ENCODE results near the gene ACTL8.

ACTL8 gene

DNA sequence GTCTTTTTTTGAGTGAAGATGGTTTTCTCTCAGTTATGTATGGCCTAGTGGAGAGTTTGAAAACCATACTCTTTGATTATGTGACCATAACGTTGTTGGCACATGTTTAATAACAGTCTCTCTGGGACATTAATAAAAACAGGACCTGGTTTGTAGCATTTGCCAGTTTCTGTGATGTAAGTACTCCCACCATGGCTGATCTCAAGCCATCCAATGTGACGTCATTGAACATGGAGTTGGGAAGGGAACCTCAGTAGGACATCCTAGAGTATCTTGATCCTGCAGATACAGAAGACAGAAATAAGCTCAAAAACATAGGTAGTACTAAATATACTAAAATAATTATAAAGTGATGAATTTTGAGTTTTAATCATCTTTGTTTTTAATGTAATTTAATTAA is 107.0 kb downstream of the ACTL8 start:
- peaks cover 9% of the 10 kb centered on the region for H3K4me1 ChIP-seq (ENCODE audit: control insufficient read depth, insufficient read depth, low read length, poor library complexity, severe bottlenecking)
- no peaks in the 10 kb centered on the region for H3K36me3 ChIP-seq (ENCODE audit: control insufficient read depth, insufficient read depth, low read length)
- H3K4me3 ChIP-seq (ENCODE audit: extremely low read depth, insufficient read depth, low read length, poor library complexity, severe bottlenecking): no peak overlapping the region
- 50% methylated on average over 1 of the region's 2 CpGs; no CpG with 5 or more reads in 1 of the 2 experiments for WGBS, 2 experiments (ENCODE audit: insufficient coverage in 2 of 2)
- H3K27ac ChIP-seq (ENCODE audit: low read depth, low read length, severe bottlenecking): no peak overlapping the region
- H3K9me3 ChIP-seq (ENCODE audit: control insufficient read depth, low read length): peaks cover 4% of the 10 kb centered on the region

DNA sequence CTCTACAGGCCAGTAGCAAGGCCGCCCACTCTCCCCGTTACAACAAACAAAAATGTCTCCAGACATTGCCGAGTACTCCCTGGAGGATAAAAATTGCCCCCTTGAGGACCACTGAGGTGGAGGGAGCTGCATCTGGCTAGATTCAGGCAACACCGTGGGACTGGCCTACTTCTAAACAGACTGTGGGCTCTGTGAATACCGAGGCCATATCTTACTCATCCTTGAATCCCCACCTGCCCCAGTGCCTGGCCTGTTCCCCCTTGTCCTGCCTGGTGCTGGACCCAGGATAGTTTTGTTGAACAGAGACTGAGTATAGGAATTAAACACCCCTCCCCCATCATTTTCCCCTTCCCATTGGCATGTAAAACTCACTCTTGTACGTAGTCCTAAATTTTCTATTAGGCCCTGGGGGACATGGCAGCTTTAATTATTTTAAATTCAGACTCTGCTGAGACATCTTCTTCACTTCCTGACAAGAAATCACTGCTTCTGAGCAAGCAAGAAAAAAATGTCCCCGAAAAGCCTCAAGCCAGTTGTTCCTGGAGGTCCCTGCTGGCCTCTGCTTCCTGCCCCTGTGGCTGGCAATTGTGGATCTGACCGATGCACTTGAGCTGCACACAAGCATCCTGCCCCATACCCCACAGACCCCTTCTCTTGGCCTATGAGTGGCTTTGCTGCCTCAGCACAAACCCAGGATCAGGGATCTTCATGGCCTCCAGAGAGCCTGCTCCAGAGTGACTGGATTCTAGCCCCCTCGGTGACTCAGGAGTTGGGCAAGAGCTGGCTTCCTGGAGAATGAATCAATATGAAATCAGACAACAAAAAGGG is 111.0 kb downstream of the ACTL8 start:
- H3K4me1 ChIP-seq (ENCODE audit: control insufficient read depth, insufficient read depth, low read length, poor library complexity, severe bottlenecking): peaks cover 9% of the 10 kb centered on the region
- no peaks in the 10 kb centered on the region for H3K36me3 ChIP-seq (ENCODE audit: control insufficient read depth, insufficient read depth, low read length)
- H3K4me3 ChIP-seq (ENCODE audit: extremely low read depth, insufficient read depth, low read length, poor library complexity, severe bottlenecking): no peak overlapping the region
- 74 to 80% methylated on average over 4 to 8 of the region's 9 CpGs for WGBS, 2 experiments (ENCODE audit: insufficient coverage in 2 of 2)
- no peak overlapping the region for H3K27ac ChIP-seq (ENCODE audit: low read depth, low read length, severe bottlenecking)
- H3K9me3 ChIP-seq (ENCODE audit: control insufficient read depth, low read length): peaks cover 8% of the 10 kb centered on the region

DNA sequence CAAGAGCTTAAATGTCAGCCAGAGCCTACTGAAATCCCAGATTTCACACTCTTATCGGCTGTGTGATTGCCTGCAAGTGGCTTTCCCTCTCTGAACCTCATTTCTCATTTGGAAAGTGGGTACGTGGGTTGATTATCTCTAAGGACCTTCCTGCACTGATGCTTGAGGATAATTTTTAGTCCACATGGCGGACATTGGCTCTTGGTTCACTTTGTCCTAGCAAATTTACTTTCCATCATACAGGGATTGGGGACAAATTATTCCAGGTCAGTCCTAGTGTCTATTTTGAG is 111.6 kb downstream of the ACTL8 start:
- no peaks in the 10 kb centered on the region for H3K36me3 ChIP-seq (ENCODE audit: control insufficient read depth, insufficient read depth, low read length)
- peaks cover 9% of the 10 kb centered on the region for H3K4me1 ChIP-seq (ENCODE audit: control insufficient read depth, insufficient read depth, low read length, poor library complexity, severe bottlenecking)
- no peak overlapping the region for H3K4me3 ChIP-seq (ENCODE audit: extremely low read depth, insufficient read depth, low read length, poor library complexity, severe bottlenecking)
- H3K27ac ChIP-seq (ENCODE audit: low read depth, low read length, severe bottlenecking): peak overlapping the region; percentile 23
- peaks cover 8% of the 10 kb centered on the region for H3K9me3 ChIP-seq (ENCODE audit: control insufficient read depth, low read length)
- 88 to 91% methylated on average over 2 to 3 of the region's 3 CpGs for WGBS, 2 experiments (ENCODE audit: insufficient coverage in 2 of 2)

DNA sequence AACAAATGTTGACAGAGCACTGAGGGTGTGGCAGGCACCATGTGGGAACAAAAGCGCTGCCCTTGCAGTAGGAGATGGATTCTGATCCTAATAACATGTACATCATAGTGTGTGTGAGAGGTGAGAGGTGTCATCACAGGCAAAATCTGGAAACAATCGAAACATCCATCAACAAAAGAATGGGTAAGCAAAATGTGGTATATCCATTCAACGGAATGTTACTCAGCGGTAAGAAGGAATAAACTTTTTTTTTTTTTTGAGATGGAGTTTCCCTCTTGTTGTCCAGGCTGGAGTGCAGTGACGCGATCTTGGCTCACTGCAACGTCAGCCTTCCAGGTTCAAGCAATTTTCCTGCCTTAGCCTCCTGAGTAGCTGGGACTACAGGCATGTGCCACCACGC is 112.3 kb downstream of the ACTL8 start:
- H3K27ac ChIP-seq (ENCODE audit: low read depth, low read length, severe bottlenecking): no peak overlapping the region
- H3K4me1 ChIP-seq (ENCODE audit: control insufficient read depth, insufficient read depth, low read length, poor library complexity, severe bottlenecking): peaks cover 9% of the 10 kb centered on the region
- H3K4me3 ChIP-seq (ENCODE audit: extremely low read depth, insufficient read depth, low read length, poor library complexity, severe bottlenecking): no peak overlapping the region
- 86 to 93% methylated on average over 1 to 6 of the region's 8 CpGs for WGBS, 2 experiments (ENCODE audit: insufficient coverage in 2 of 2)
- peaks cover 8% of the 10 kb centered on the region for H3K9me3 ChIP-seq (ENCODE audit: control insufficient read depth, low read length)
- H3K36me3 ChIP-seq (ENCODE audit: control insufficient read depth, insufficient read depth, low read length): no peaks in the 10 kb centered on the region

DNA sequence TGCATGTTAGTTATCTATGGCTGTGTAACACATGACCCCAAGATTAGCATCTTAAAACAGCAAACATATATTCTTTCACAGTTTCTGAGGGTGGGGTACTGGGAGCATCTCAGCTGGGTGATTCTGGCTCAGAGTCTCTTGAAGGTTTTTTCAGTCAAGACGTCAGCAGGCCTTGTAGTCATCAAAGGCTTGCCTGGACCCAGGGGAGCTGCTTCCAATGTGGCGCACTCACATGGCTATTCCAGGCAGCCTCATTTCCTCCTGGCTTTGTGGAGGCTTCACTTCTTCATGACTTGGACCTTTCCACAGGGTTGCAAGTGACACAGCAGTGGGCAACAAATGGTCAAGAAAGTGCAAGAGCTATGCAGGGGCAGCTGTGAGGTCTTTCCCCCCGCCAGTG is 114.7 kb downstream of the ACTL8 start:
- Histone ChIP-seq H3K9me3 (ENCODE audit: control insufficient read depth, low read length) (peaks cover 8% of the 10 kb centered on the region), H3K27ac (ENCODE audit: low read depth, low read length, severe bottlenecking) (no peak overlapping the region), H3K4me3 (ENCODE audit: extremely low read depth, insufficient read depth, low read length, poor library complexity, severe bottlenecking) (no peak overlapping the region), H3K36me3 (ENCODE audit: control insufficient read depth, insufficient read depth, low read length) (no peaks in the 10 kb centered on the region), H3K4me1 (ENCODE audit: control insufficient read depth, insufficient read depth, low read length, poor library complexity, severe bottlenecking) (peaks cover 18% of the 10 kb centered on the region)
- WGBS, 2 experiments (ENCODE audit: insufficient coverage in 2 of 2): 77 to 82% methylated on average over 2 to 3 of the region's 3 CpGs

DNA sequence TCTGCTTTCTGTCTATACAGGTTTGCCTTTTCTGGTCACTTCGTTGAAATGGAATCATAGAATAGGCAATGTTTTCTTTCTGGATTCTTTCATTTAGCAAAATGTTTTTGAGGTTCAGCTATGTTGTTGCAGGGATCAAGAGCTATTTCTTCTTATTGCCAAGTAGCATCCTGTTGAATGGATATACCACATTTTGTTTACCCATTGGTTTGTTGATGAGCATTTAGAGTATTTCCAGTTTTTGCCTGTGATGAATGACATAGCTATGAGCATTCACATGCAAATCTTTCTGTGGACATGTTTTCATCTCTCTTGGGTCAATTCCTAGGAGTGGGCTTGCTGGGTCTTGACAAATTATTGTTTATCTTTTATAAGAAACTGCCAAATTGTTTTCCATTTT is 115.5 kb downstream of the ACTL8 start:
- peaks cover 24% of the 10 kb centered on the region for H3K4me1 ChIP-seq (ENCODE audit: control insufficient read depth, insufficient read depth, low read length, poor library complexity, severe bottlenecking)
- H3K4me3 ChIP-seq (ENCODE audit: extremely low read depth, insufficient read depth, low read length, poor library complexity, severe bottlenecking): no peak overlapping the region
- no peak overlapping the region for H3K27ac ChIP-seq (ENCODE audit: low read depth, low read length, severe bottlenecking)
- H3K36me3 ChIP-seq (ENCODE audit: control insufficient read depth, insufficient read depth, low read length): no peaks in the 10 kb centered on the region
- H3K9me3 ChIP-seq (ENCODE audit: control insufficient read depth, low read length): peaks cover 8% of the 10 kb centered on the region
- WGBS, 2 experiments (ENCODE audit: insufficient coverage in 2 of 2): 100% methylated on average over 1 of the region's 1 CpG; no CpG with 5 or more reads in 1 of the 2 experiments

DNA sequence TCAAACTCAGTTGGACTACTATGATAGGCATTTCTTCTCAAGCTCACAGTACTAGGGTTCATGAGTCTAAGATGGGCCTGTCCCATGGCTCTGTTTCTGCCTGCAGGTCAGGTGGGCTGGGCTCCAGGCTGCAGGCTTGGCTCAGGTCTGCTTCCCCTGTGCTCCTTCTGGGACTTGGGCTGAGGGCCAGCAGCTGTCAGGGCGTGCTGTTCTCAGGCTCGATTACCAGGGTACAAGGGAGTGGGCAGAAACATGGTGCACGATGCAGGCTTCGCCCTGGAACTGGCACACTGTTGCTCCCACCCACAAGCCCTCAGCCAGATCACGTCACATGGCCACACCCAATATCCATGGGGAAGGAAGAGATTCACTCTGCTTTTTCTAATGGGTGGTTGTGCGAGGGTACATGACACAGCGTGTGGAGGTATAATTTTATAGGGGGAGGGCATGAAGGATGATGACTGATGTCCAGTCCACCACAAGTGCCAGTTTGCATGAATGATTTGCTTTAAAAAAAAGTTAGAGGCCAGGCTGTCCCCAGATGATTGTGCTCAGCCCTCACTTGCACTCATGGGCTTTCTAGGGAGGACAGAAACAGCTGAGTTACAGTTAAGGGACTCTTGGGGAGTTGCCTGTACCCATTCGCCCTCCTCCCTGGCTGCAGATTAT is 118.0 kb downstream of the ACTL8 start:
- no peaks in the 10 kb centered on the region for H3K9me3 ChIP-seq (ENCODE audit: control insufficient read depth, low read length)
- 91 to 96% methylated on average over 5 to 7 of the region's 8 CpGs for WGBS, 2 experiments (ENCODE audit: insufficient coverage in 2 of 2)
- no peak overlapping the region for H3K4me3 ChIP-seq (ENCODE audit: extremely low read depth, insufficient read depth, low read length, poor library complexity, severe bottlenecking)
- H3K27ac ChIP-seq (ENCODE audit: low read depth, low read length, severe bottlenecking): no peak overlapping the region
- peaks cover 19% of the 10 kb centered on the region for H3K4me1 ChIP-seq (ENCODE audit: control insufficient read depth, insufficient read depth, low read length, poor library complexity, severe bottlenecking)
- H3K36me3 ChIP-seq (ENCODE audit: control insufficient read depth, insufficient read depth, low read length): no peaks in the 10 kb centered on the region

DNA sequence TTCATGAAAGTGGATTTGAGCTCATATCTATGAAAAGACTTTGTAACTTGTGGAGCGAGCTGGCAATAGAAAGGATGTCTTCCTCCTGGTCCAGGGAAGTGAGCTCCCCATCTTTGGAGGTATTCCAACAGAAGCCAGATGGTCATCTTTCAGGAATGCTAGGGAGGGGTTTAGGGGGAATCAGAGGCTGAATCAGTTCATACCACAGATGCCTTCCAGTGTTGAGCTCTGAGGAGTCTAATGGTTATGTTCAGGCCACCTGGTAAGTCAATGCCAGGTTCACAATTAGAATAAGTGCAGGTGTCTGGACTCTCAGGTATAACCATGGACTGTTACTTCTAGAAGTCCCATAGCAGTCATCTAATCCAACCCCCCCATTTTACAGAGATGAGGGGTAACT is 119.1 kb downstream of the ACTL8 start:
- Histone ChIP-seq H3K27ac (ENCODE audit: low read depth, low read length, severe bottlenecking) (peak overlapping the region; percentile 63), H3K36me3 (ENCODE audit: control insufficient read depth, insufficient read depth, low read length) (no peaks in the 10 kb centered on the region), H3K4me3 (ENCODE audit: extremely low read depth, insufficient read depth, low read length, poor library complexity, severe bottlenecking) (no peak overlapping the region), H3K4me1 (ENCODE audit: control insufficient read depth, insufficient read depth, low read length, poor library complexity, severe bottlenecking) (peaks cover 19% of the 10 kb centered on the region), H3K9me3 (ENCODE audit: control insufficient read depth, low read length) (no peaks in the 10 kb centered on the region)
- WGBS, 2 experiments (ENCODE audit: insufficient coverage in 2 of 2): 90 to 100% methylated on average over 1 of the region's 1 CpG

DNA sequence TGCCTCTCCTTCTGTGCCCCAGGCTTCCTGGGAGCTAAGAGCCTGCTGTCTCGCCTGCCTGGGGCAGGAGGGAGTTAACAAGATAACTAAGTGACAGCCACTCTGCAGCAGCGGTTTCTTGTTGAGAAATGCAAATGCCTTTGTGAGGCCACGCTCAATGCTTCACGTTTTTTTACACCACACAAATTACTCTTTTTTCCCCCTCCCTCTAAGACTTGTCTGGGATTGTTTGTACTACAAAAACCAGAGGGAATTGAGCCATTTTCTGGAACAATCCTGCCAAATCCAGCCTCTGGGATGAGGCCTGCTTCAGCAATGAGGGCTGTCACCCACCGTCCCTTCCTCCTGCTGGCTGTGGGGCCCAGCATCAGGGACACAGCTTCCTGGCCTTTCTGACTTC is 119.6 kb downstream of the ACTL8 start:
- H3K4me3 ChIP-seq (ENCODE audit: extremely low read depth, insufficient read depth, low read length, poor library complexity, severe bottlenecking): no peak overlapping the region
- peaks cover 19% of the 10 kb centered on the region for H3K4me1 ChIP-seq (ENCODE audit: control insufficient read depth, insufficient read depth, low read length, poor library complexity, severe bottlenecking)
- H3K36me3 ChIP-seq (ENCODE audit: control insufficient read depth, insufficient read depth, low read length): no peaks in the 10 kb centered on the region
- peak overlapping the region; percentile 63 for H3K27ac ChIP-seq (ENCODE audit: low read depth, low read length, severe bottlenecking)
- H3K9me3 ChIP-seq (ENCODE audit: control insufficient read depth, low read length): no peaks in the 10 kb centered on the region
- WGBS, 2 experiments (ENCODE audit: insufficient coverage in 2 of 2): 19 to 28% methylated on average over 4 to 5 of the region's 5 CpGs

DNA sequence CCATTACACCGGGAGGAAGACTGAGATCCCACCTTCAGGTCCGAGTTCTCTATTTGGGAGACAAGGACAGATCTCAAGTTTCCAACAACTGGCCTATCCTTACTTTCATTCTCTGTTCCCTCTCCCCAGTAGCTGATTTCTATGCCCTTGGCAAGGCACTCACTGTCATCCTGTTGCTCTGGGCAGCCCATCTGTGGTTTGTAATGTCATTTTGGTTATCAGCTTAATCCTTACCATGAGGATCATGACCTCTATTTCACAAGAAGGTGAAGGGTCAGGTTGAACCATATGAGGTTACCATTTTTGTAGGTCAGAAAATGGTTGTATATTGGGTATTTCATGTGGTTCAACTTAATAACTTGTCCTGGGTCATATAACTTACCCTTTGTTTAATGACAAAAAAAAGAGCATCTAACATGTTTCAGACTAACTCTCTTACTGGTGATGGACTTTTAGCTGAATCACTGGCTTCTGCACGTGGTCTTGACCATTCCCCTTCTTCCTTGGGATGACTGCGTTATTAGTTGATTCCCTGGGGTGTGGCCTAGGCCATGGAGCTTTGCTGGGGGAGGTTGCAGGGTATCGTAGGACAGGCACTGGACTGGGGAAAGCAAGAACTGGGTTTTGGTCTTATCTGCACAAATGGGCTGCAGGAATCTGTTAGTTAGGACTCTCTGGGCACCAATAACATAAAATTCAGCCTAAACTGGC is 120.2 kb downstream of the ACTL8 start:
- no peak overlapping the region for H3K4me3 ChIP-seq (ENCODE audit: extremely low read depth, insufficient read depth, low read length, poor library complexity, severe bottlenecking)
- H3K4me1 ChIP-seq (ENCODE audit: control insufficient read depth, insufficient read depth, low read length, poor library complexity, severe bottlenecking): peaks cover 19% of the 10 kb centered on the region
- no peaks in the 10 kb centered on the region for H3K9me3 ChIP-seq (ENCODE audit: control insufficient read depth, low read length)
- no peak overlapping the region for H3K27ac ChIP-seq (ENCODE audit: low read depth, low read length, severe bottlenecking)
- WGBS, 2 experiments (ENCODE audit: insufficient coverage in 2 of 2): 83 to 85% methylated on average over 2 to 4 of the region's 5 CpGs
- H3K36me3 ChIP-seq (ENCODE audit: control insufficient read depth, insufficient read depth, low read length): no peaks in the 10 kb centered on the region
